Astrocyte of the cerebellum (primary cell): ENCODE results near the gene NDE1.
"Not testable (repeated sequence)": the region's sequence is repeated elsewhere in the genome, so short reads cannot be mapped to it uniquely, and the experiment has no call there.

Source experiments
- DNase-seq: peaks from one replicate; pipeline ENCODE4 v3.0.0-alpha.2; 2011; ENCODE audit warnings: low read depth
- H3K4me3 ChIP-seq: 2 replicates; pipeline ENCODE4 v1.5.1; 2011; ENCODE audit warnings: mild to moderate bottlenecking, low read depth, low read length, moderate library complexity
- CTCF ChIP-seq: IDR thresholded peaks from 2 replicates; pipeline ENCODE4 v1.5.1; 2012; ENCODE audit warnings: low read length, low read depth, moderate library complexity, mild to moderate bottlenecking; ENCODE audit errors: missing control alignments
- in situ Hi-C: cut with HindIII; loops from 2 replicates; pipeline ENCODE4 v1.10.0; 2017; ENCODE audit warnings: low sequenced_read_pairs

The NDE1 gene

GRCh38 chr16:15650698-15651171, 690 bp downstream of the NDE1 start:
- in situ Hi-C loops: no loop called here
- no peak for TF ChIP-seq CTCF
- H3K4me3 ChIP-seq: peak overlapping the region; percentile 93
- no peak for DNase-seq

DNA sequence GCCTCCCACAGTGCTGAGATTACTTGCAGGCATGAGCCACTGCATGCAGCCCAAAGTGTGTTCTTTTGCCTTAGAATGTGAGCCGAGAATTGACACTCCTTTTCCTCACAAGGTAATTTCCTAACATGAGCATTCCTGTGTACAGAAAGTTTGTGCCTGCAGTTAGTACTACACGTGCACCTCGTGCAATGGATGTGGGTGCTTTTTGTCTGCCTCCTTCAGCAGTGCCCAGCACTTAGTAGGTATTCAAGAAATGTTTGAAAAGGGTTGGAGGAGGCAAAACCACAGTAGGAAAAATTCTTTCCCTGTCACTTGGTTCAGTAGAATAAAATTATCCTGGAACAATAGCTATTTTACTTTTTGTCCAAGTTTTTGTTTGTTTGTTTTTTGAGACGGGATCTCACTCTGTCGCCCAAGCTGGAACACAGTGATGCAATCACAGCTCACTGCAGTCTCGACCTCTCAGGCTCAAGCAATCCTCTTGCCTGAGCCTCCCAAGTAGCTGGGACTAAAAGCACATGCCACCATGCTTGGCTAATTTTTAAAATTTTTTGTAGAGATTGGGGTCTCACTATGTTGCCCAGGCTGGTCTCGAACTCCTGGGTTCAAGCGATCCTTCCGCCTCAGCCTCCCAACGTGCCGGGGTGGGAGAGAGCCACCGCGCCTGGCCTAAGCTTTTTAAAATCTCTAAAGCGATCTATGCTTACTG, 2.4 kb downstream of the NDE1 start:
- no peak overlapping the region for H3K4me3 ChIP-seq
- no peak for DNase-seq
- in situ Hi-C loops: no loop called here
- no peak for TF ChIP-seq CTCF

DNA sequence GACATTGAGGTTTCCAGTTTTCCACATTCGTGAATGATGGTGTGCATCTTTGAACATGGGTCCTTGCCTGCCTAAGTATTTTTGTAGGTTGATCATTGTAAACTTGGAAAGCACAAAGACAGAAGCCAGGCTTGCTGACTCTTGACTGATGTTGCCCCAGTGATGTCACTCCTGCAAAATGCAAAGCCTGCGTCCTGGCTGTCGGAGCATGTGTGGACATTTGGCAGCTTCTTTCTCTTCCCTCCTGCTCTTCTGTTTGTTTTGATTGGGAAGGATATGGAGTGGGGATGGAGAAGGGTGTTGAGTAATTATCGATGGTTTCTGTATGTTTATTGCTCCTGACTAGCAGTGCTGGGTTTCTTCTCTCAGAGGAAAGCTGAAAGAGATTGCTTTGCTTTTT, 3.2 kb downstream of the NDE1 start:
- in situ Hi-C loops: no loop called here
- no peak overlapping the region for H3K4me3 ChIP-seq
- TF ChIP-seq CTCF: no peak
- peak; percentile 49 for DNase-seq

GRCh38 chr16:15654591-15654990, 4.5 kb downstream of the NDE1 start:
- TF ChIP-seq CTCF: no peak
- no peak for DNase-seq
- in situ Hi-C loops: no loop called here
- H3K4me3 ChIP-seq: no peak overlapping the region

- in situ Hi-C loops: not testable (repeated sequence)
Measured at GRCh38 chr16:15655561-15655960, 5.5 kb downstream of the NDE1 start.

DNA sequence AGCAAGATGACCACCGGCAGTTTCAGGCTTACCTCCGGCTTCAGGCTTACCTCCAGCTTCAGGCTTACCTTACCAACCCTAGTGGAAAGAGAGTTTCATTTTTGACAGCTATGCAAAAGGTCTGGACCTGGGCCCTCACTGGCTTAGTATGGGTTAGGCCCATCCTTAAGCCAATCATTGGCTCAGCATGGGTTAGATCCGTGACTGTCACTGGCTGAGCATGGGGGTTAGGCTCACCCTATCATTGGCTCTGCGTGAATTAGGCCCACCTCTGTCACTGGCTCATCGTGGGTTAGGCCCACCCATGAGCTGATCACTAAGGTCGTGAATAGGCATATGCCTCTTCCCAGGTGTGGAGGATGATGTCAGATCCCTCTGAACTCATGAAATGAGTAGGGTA, 8.1 kb downstream of the NDE1 start:
- no peak for DNase-seq
- in situ Hi-C loops: no loop called here
- no peak for TF ChIP-seq CTCF
- H3K4me3 ChIP-seq: no peak overlapping the region

More at GRCh38 chr16:15655561-15655960, 5.5 kb downstream of the NDE1 start:
- not testable (repeated sequence) for DNase-seq, H3K4me3 ChIP-seq

- no peak overlapping the region for H3K4me3 ChIP-seq
- in situ Hi-C loops: no loop called here
- DNase-seq: no peak
- no peak for TF ChIP-seq CTCF
Measured at GRCh38 chr16:15658556-15658955, 8.5 kb downstream of the NDE1 start.
